ENCODE results near the gene ALAS1. TPM values are rescaled to one million over a fixed set of nuclear protein-coding genes. Genes with fewer than 3 reads are reported as not detected.

The ALAS1 gene
- total and polyA plus RNA-seq, 2 of the 13 experiments (the other 11 are each of a cell fraction or from before 2014, with no cell fraction given) = 36.0 to 43.2 TPM

- TF ChIP-seq ZNF407 (CRISPR knock-in tag; IDR thresholded peaks at IDR 0.05; ENCODE audit: not compliant biosample characterization) = no peak
- no peak for TF ChIP-seq KDM3A (CRISPR knock-in tag; IDR thresholded peaks at IDR 0.05; ENCODE audit: low read depth)
- TF ChIP-seq ZNF788 (CRISPR knock-in tag; IDR thresholded peaks at IDR 0.05; ENCODE audit: borderline replicate concordance) = peak; percentile 86; the same call in 1 of the 2 replicates
- no peak for TF ChIP-seq ZNF703 (CRISPR knock-in tag; IDR thresholded peaks at IDR 0.05; ENCODE audit: borderline replicate concordance)
- TF ChIP-seq DMAP1 (CRISPR knock-in tag; IDR thresholded peaks at IDR 0.05) = peak; percentile 58; the same call in 1 of the 2 replicates
- no peak for TF ChIP-seq ZNF839 (CRISPR knock-in tag; IDR thresholded peaks at IDR 0.05; ENCODE audit: borderline replicate concordance)
- no peak for TF ChIP-seq IKZF1 (IDR thresholded peaks at IDR 0.05)
- no peak for TF ChIP-seq CHD2 (IDR thresholded peaks at IDR 0.05; ENCODE audit: low read depth, low read length)
- no peak for TF ChIP-seq ZNF484 (CRISPR knock-in tag; IDR thresholded peaks at IDR 0.05; ENCODE audit: borderline replicate concordance, low read depth)
- TF ChIP-seq, protein P1, sequence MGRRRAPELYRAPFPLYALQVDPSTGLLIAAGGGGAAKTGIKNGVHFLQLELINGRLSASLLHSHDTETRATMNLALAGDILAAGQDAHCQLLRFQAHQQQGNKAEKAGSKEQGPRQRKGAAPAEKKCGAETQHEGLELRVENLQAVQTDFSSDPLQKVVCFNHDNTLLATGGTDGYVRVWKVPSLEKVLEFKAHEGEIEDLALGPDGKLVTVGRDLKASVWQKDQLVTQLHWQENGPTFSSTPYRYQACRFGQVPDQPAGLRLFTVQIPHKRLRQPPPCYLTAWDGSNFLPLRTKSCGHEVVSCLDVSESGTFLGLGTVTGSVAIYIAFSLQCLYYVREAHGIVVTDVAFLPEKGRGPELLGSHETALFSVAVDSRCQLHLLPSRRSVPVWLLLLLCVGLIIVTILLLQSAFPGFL (CRISPR knock-in tag; IDR thresholded peaks at IDR 0.05) = no peak
- 0 out of 2 replicates have a peak, but pooled peaks have one; percentile 7 for TF ChIP-seq NFAT5 (CRISPR knock-in tag; IDR thresholded peaks at IDR 0.05)
- no peak for TF ChIP-seq NFIB (CRISPR knock-in tag; IDR thresholded peaks at IDR 0.05; ENCODE audit: borderline replicate concordance)
- no peak for TF ChIP-seq DR1 (CRISPR knock-in tag; IDR thresholded peaks at IDR 0.05)
- TF ChIP-seq TEF (CRISPR knock-in tag; IDR thresholded peaks at IDR 0.05) = no peak
Measured at GRCh38 chr3:52176951-52177700, 20.8 kb upstream of the ALAS1 start (continued).

Data from HepG2 (cell line).